Body of pancreas (tissue), 4 donors: ENCODE measurements around the gene SLC39A3.

Source experiments
- POLR2A ChIP-seq, 3 donors: fragments of 450-650 bp; IDR thresholded peaks; one replicate each; pipeline ENCODE4 v1.6.1; 2016; ENCODE audit warnings: antibody characterized with exemption in 3 of 3, mild to moderate bottlenecking in 2 of 3
- TF ChIP-seq, protein P1 (sequence below), 7 experiments: fragments of 450-650 bp in 4 of 7; fragments of 200-600 bp in 3 of 7; sonication (generic) in 3 of 7; IDR thresholded peaks; one replicate each; pipeline ENCODE4 v1.5.1; 2016 to 2019; ENCODE audit warnings: antibody characterized with exemption in 7 of 7

DNA sequence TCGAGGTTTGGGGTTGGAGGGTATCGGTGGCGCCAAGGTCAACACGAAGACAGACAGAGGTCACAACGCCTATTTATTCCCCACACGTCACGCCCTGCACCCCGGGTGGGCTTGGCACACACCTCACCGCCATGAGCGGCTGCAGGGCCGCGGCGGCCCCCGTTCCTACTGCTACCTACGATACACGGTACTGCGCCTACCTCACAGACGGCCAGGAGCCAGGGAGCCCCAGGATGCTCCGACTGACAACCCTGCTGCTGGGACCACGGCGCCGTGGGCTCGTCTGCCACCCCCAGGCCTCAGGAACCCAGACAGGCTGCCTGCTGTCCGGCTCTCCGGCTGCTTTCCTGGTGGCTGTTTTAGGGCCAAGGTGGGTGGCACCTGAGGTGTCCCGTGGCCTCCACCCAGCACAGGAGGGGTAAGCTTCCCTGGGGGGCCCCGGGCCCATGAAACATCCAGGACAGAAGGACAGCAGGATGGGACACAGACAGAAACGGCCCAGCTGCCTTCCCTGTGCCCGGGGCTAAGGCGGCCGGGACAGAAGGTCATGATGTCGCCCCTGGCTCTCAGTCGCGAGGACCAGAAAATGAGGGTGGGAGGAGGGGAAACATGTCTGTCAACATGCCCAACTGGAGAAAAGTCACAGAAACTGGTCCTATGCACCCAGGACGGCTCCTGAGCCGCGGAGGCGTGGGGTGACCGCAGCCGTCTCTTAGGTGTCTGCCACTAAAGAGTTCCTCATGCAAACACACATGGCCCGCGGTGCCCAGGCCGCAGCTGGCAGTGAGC is 15.0 kb upstream of the SLC39A3 start:
- TF ChIP-seq, protein P1, sequence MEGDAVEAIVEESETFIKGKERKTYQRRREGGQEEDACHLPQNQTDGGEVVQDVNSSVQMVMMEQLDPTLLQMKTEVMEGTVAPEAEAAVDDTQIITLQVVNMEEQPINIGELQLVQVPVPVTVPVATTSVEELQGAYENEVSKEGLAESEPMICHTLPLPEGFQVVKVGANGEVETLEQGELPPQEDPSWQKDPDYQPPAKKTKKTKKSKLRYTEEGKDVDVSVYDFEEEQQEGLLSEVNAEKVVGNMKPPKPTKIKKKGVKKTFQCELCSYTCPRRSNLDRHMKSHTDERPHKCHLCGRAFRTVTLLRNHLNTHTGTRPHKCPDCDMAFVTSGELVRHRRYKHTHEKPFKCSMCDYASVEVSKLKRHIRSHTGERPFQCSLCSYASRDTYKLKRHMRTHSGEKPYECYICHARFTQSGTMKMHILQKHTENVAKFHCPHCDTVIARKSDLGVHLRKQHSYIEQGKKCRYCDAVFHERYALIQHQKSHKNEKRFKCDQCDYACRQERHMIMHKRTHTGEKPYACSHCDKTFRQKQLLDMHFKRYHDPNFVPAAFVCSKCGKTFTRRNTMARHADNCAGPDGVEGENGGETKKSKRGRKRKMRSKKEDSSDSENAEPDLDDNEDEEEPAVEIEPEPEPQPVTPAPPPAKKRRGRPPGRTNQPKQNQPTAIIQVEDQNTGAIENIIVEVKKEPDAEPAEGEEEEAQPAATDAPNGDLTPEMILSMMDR (IDR thresholded peaks at IDR 0.05): no peak
- TF ChIP-seq POLR2A (IDR thresholded peaks at IDR 0.05): no peak
